Left hindlimb (tissue), 1 donor: Measurements from ENCODE around the gene GGA1.
"Not testable (repeated sequence)": the region's sequence is repeated elsewhere in the genome, so short reads cannot be mapped to it uniquely, and the experiment has no call there.

Experiments used
- DNase-seq: peaks from one replicate; pipeline ENCODE4 v3.0.0-alpha.2; 2018

Gene GGA1

GRCh38 chr22:37571258-37571991, 37.2 kb upstream of the GGA1 start:
- no peak for DNase-seq

GRCh38 chr22:37571992-37572373, 36.7 kb upstream of the GGA1 start:
- no peak for DNase-seq

- DNase-seq: no peak
Observed at GRCh38 chr22:37575490-37576003, 33.1 kb upstream of the GGA1 start.

- no peak for DNase-seq
Observed at GRCh38 chr22:37578002-37578401, 30.6 kb upstream of the GGA1 start.

GRCh38 chr22:37581504-37581903, 27.1 kb upstream of the GGA1 start:
- peak; percentile 74 for DNase-seq

GRCh38 chr22:37582526-37582925, 26.1 kb upstream of the GGA1 start:
- DNase-seq: no peak

- no peak for DNase-seq
Observed at GRCh38 chr22:37588546-37589215, 20.0 kb upstream of the GGA1 start.

GRCh38 chr22:37589636-37590035, 19.0 kb upstream of the GGA1 start:
- DNase-seq: no peak

GRCh38 chr22:37591081-37591480, 17.6 kb upstream of the GGA1 start:
- DNase-seq: not testable (repeated sequence)

- DNase-seq: no peak
Observed at GRCh38 chr22:37591823-37592404, 16.7 kb upstream of the GGA1 start.

GRCh38 chr22:37594237-37594636, 14.4 kb upstream of the GGA1 start:
- no peak for DNase-seq

- peak; percentile 62 for DNase-seq
Observed at GRCh38 chr22:37599153-37599552, 9.5 kb upstream of the GGA1 start.

GRCh38 chr22:37601203-37601539, 7.5 kb upstream of the GGA1 start:
- no peak for DNase-seq

GRCh38 chr22:37601540-37602442, 6.8 kb upstream of the GGA1 start:
- no peak for DNase-seq

GRCh38 chr22:37602546-37603277, 5.9 kb upstream of the GGA1 start:
- not testable (repeated sequence) for DNase-seq

GRCh38 chr22:37604074-37604473, 4.6 kb upstream of the GGA1 start:
- no peak for DNase-seq

GRCh38 chr22:37604875-37605274, 3.8 kb upstream of the GGA1 start:
- DNase-seq: no peak

- peak; percentile 80 for DNase-seq
Observed at GRCh38 chr22:37607010-37607934, 1.4 kb upstream of the GGA1 start.

- no peak for DNase-seq
Observed at GRCh38 chr22:37607935-37608476, 628 bp upstream of the GGA1 start.

GRCh38 chr22:37609240-37610152, 862 bp downstream of the GGA1 start:
- DNase-seq: no peak
